ENCODE data around the gene MIB2.

MIB2 gene

DNA sequence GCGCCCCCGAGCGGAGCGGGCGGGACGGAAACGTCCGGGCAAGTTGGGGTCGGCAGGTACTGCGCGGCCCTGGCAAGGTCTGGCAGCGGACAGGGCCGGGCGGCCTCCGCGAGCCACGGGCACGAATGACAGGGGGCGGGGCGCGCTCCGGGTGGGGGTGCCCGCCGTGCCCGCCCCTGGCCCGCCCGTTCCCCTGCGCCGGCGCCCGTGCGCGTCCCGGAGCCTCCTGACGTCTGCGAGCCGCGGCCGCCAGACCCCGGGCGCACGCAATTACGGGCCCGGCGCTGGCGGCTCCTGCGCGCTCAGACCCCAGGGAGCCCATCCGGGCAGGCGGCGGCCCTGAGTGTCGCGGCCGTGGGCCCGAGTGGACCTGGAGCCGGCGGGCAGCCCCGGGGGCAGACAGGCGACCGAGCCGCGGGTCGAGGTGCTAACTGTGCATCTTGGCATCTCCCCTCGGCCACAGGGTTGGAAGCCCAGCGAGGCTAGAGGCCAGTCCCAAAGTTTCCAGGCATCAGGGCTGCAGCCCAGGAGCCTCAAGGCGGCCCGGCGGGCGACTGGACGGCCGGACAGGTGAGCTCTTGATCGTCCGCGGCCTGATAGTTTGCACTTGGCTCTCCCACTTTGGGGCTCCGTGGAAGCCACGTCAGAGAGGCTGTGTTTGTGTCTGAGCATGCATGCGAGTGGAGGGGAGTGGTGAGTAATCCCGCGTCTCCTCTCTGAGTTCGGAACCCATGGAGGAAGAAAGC is 918 bp downstream of the MIB2 start:
- DNase-seq, result peak; percentile 36

DNA sequence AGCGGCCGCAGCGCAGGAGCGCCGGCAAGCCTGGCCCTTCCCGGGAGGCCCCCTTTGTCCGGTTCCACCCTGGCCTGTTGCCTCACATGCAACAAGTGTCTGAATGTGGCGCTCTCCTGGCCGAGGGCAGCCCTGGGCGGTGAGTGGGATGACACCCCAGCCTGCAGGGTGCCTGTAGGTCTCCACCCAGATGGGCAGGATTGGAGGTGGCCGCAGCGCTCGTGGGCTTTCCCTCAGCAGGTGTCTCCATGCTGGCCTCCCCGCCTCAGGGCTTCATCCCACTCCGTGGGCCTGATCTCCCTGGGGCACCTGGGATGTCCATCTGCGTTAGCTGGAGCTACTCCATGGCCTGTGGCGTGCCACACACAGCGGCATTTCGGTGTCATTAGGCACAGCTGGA is 1.5 kb downstream of the MIB2 start:
- no peak for DNase-seq

DNA sequence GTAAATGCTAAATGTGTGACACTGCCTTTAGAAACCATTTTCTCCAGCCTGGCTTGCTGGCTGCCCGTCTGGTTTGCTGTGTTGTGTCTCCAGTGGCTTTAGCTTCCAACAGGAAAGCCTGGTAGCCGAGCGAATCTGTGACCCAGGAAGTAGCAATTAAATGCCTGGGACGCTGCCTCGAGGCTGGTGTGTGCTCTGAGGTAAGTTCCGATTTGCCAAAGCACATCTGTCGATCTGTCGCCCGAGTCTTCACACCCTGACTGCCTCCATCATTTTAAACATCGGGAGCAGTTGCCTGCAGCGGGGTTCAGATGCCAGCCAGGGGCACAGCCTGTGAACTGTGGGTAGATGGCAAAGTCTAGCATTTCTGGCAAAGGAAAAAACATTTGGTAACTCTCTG is 2.2 kb downstream of the MIB2 start:
- no peak for DNase-seq

DNA sequence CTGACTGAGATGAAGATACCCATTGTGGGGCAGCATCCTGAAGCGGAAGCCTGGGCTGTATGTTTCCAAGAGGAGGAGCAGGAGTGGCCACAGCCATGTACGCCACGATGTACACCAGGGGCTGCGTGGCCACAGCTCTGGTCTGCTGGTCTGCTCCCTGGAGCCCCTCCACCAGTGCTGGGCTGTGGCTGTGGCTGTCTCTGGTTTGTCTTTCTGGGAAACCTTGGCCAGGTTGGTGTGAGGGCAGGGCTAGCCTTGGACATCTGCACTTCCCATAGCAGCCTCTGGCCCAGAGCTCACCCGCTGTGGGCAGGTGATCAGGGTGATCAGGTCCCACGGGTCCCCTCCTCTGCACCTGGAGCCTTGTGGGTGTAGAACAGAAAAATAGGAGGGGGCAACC is 2.6 kb downstream of the MIB2 start:
- no peak for DNase-seq

DNA sequence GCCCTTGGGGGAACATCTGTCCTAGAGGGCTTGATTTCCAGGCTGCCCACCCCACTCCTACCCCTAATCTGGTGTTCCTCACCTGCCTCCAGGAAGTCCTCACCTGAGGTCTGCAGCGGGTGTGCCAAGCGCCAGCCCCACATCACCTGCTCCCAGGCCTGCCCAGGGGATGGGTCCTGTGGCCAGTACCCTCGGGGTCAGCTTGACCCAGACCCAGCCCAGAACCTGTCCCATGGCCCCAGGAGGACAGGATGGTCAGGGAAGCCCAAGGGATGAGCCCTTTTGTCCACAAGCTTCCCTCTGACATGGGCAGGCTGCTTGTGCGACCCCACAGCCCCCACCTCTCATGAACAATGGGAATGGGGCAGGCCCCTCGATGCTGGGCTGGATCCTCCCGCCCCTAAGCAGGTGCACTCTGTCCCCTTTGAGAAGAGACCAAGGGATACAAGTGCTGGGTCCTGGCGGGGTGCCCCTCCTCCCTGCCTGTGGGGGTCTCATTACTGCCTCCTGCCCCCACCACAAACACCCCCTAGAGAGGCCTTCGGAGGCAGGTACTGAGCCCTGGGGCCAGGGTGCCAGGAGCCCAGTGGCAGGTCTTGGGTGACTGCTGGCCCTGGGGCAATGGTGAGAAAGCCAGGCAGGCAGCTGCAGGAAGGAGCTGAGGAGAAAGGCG is 3.2 kb downstream of the MIB2 start:
- no peak for DNase-seq

DNA sequence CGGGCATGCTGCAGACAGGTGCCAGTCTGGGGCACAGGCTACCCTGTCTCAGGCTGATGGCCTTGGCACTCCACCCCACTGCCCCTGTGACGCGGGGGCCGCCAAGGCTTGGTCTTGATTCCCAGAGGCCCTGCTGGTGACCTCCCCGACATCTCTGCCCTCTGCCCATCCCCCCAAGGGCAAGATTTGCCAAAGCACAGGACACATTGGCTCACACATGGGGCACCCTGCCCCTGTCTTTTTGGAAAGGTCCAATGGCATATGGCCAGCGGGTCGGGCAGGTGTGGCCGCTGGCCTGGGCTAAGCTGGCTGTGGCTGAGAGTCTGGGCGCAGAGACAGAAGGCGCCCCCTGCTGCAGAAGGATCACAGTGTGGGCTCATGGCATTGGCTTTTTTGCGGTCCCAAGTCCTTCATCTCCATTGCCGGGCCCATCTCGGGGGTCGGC is 4.6 kb downstream of the MIB2 start:
- no peak for DNase-seq

DNA sequence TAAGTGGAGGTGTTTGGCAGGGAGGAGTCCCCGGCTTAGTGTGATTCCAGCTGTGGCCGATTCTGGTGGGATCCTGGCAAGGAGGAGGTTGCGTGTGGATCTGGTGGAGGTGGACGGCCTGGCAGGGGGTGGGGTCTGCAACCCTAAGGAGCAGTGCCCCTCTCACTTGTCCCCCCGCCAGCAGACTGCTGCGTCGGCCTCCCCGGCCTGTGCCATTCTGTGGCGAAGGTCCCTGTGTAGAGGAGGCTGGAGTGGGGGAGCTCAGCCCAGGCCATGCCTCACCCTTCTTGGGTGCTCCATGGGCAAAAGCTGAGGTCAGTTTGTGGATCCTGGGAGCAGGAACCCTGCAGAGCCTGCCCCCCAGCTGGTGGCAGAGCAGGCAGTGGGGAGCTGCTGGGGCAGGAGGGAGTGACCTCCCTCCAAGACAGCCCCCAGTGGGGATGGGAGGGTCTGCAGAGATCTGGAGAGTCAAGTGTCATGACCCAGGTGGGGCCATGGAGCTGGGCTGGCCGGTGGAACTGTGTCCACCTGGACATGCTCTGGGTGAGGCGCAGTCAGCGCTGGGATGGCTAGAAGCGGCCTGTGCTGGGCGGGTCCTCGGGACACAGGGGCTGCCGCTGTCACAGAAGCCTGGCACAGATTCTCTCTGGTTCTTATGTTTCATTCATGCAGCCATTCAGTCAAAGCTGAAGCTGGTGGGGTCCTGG is 5.3 kb downstream of the MIB2 start:
- DNase-seq, result no peak

DNA sequence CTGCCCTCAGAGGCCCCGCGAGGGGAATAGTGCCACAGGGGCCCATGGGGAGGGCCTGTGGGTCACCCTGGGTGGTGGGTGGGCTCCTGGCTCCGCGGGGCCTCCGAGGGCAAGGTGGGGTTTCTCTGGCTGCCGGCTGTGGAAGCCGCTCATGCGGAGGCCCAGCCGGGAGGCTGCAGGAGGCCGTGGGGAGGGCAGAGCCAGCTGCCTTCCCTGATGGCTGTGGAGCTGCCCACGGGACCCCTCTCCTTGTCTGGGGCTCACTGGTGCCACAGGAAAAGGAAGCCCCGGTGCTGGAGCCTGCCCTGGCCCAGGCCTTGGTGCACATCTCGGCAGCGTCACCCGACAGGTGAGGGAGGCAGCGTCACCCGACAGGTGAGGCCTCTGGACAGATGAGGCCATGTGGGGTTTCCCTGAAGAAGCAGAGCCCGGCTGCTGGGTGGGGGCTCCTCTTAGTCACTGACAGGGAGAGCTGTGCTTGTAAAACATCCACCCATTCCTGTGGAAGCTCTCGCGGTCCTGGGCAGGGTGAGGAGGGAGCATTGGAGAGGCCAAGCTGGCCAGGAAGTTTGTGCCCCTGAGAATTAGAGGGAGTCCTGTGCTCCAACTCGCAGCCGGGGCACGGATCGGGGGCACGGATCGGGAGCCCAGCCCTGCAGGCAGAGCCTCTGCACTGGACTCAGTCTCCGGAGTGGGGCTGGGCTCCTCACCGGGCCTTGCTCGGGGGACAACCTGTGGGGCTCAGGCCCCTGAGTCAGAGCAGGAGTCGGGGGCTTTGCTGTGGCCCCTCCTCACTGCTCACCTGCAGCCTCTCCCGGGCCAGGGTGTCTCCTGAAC is 6.1 kb downstream of the MIB2 start:
- DNase-seq, result no peak

DNA sequence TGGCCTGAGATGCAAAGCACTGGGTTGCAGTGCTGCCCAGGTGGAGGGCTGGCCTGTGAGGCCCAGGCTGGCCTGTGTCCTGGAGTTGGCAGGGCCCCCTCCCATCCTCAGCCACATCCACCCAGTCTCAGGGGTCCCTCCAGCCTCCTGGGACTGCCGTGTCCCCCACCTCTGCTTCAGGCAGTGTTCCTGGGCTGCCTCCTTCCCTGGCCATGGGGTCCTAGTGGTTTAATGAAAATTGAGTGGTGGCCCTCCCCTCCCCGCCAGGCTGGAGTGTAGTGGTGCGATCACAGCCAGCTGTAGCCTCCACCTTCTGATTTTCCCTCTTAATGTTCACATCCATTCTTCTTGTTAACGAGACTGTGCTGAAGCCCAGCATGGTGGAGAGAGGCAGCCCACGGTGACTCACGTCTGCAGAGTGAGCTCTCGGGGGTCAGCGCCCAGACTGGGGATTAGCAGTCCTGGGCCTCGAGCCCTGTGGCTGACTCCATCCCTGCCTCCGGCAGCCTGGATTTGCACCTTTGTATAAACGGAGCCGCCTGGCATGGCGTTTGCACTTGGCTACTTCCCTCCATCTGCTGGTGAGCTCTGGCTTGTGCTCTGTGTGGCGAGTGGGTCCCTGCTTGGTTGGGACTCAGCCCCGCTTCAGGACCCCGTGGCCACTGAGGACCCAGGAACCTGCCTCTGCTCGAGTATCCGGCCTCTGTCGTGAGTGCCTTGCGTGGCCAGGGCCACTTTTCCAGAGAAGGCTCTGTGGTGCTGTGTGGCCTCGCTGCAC is 6.9 kb downstream of the MIB2 start:
- no peak for DNase-seq

DNA sequence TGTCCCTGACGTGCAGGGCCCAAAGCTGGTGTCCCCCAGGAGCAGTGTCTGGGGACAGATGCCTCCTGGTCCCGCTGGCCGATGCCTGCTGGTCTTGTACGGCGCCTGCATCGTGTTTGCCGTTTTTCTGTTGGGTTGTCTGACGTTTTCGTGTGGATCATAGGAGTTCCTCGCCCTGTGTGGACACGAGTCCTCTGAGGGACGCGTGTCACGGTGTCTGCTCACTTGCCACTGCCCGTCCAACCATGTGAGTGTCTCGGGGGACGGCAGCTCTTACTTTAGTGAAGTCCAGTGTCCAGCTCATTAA is 7.4 kb downstream of the MIB2 start:
- no peak for DNase-seq

DNA sequence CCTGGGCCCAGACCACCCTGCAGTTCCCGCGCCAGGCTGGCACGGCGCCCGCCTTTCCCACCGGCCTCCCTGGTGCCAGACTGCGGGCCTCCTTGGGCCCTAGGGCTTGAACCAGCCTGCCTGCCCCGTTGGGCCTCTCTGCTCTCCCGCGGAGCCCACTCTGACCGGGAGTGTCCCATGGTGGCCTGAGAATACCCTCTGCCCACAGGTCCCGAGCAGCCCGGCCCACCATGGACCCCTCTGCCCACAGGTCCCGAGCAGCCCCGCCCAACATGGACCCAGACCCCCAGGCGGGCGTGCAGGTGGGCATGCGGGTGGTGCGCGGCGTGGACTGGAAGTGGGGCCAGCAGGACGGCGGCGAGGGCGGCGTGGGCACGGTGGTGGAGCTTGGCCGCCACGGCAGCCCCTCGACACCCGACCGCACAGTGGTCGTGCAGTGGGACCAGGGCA is 7.9 kb downstream of the MIB2 start:
- DNase-seq, result no peak

DNA sequence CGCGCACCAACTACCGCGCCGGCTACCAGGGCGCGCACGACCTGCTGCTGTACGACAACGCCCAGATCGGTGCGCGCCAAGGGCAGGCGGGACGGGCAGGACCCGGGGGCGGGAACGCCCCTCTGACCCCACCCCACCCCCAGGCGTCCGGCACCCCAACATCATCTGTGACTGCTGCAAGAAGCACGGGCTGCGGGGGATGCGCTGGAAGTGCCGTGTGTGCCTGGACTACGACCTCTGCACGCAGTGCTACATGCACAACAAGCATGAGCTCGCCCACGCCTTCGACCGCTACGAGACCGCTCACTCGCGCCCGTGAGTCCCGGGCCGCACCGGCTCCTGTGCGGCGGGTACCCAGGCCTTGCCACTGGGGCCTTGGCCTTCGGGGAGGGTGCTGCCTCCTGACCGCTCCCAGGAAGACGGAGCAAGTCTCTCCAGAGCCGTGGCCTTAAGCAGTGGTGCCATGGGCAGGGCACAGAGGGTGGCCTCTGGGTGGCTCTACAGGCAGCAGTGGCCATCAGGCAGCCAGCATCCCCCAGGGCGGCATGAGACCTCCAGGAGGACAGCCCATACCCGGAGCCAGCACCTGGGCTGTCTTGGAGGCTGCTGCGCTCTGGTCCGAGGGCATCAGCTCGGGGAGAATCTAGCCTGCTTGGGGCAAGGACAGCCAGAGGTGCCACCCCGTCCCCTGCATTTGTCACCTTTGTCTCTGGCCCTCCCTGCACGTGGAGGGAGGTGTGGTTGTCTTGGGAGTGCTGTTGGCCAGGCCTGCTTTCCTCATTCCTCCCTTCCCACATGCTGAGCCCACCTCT is 8.5 kb downstream of the MIB2 start:
- DNase-seq, result no peak

DNA sequence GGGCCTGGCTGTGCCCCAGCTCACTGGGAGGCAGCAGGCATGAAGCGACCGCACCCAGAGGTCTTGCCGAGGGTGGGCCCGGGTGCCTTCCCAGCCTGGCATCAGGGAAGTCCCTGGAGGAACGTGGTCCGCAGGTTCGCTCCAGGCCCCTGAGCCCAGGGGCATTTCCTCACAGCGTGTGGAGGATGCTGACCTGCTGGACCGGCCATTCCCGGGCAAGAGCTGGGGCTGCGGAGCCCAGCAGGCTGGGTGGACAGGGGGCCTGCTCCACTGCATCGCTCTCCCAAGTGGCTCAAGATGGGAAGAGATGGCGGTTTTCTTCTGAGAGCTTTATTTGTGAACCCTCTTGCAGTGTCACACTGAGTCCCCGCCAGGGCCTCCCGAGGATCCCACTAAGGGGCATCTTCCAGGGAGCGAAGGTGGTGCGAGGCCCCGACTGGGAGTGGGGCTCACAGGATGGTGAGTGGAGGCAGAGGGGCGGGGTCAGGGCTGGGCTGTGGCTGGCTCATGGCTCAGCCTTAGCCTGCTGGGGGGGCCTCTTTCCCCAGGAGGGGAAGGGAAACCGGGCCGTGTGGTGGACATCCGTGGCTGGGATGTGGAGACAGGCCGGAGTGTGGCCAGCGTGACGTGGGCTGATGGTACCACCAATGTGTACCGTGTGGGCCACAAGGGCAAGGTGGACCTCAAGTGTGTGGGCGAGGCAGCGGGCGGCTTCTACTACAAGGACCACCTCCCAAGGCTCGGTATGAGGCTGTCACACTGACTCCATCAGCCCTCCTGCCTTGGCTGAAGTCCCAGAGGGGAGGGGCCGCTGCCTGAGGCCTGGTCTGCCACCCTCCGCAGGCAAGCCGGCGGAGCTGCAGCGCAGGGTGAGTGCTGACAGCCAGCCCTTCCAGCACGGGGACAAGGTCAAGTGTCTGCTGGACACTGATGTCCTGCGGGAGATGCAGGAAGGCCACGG is 9.4 kb downstream of the MIB2 start:
- DNase-seq, result no peak

DNA sequence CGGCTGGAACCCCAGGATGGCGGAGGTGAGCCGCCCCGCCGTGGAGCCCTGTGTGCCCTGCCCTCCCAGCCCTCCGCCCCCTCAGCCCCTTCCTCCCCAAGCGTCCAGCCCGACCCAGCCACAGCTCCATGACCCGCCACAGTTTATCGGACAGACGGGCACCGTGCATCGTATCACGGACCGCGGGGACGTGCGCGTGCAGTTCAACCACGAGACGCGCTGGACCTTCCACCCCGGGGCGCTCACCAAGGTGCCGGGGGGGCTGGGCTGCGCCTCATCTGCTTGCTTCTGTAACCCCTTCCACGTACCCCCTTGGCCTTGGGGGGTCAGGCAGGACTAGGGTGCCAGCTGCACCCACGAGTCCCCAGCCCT is 10.1 kb downstream of the MIB2 start:
- DNase-seq, result no peak

DNA sequence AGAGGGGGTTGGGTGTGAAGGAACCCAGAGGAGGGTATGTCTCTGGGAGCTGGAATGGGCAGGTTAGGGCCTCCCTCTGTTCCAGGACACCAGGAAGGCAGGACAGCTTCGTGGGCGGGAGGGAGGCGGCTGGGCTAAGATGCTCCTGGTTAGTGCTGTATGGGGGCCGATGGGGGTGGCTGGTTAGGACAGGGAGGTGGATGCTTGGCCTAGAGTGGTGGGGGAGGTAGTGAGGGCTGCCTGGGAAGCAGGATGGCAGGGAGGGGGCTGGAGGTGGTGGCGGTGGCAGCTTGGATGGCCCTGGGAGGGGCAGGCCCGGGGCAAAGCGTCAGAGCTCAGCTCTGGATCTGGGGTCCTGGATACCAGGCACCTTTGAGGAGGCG is 10.5 kb downstream of the MIB2 start:
- DNase-seq, result no peak

DNA sequence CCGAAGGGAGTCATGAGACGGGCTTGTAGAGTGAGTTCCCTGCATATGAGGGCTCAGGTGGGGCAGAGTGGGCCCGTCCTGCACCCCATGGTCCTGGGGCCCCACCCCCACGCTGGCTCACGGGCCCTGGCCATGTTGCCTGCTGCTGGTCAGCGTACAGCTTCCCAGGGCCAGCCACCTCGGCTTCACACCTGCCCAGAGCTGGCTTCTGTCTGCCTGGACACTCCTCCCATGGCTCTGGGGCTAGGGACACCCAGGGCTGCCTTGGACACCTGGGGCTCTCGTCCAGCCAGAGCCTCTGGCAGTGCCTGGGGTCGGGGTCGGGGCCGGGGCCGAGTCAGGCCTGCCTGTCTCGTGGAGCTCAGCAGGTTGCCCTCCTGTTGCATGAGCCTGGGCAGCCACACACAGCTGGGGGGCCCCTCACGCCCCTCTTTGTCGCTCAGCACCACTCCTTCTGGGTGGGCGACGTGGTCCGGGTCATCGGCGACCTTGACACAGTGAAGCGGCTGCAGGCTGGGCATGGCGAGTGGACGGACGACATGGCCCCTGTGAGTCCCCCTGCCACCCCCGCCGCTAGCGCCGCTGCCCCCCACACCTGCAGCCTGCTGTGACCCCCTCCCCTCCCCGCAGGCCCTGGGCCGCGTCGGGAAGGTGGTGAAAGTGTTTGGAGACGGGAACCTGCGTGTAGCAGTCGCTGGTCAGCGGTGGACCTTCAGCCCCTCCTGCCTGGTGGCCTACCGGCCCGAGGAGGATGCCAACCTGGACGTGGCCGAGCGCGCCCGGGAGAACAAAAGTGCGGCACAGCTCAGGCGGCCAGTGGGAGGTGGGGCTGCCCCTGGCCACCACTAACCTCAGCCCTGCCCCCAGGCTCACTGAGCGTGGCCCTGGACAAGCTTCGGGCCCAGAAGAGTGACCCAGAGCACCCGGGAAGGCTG is 11.2 kb downstream of the MIB2 start:
- no peak for DNase-seq

DNA sequence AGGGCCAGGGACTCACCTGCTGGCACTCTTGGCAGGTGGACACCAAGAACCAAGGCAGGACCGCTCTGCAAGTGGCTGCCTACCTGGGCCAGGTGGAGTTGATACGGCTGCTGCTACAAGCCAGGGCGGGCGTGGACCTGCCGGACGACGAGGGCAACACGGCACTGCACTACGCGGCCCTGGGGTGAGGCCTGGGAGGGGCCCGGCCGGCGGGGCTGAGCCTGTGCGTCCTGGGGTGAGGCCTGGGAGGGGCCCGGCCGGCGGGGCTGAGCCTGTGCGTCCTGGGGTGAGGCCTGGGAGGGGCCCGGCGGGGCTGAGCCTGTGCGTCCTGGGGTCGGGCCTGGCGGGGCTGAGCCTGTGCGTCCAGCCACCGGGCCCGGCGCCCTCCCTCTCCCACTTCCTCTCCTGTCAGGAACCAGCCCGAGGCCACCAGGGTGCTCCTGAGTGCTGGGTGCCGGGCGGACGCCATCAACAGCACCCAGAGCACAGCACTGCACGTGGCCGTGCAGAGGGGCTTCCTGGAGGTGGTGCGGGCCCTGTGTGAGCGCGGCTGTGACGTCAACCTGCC is 12.0 kb downstream of the MIB2 start:
- no peak for DNase-seq

DNA sequence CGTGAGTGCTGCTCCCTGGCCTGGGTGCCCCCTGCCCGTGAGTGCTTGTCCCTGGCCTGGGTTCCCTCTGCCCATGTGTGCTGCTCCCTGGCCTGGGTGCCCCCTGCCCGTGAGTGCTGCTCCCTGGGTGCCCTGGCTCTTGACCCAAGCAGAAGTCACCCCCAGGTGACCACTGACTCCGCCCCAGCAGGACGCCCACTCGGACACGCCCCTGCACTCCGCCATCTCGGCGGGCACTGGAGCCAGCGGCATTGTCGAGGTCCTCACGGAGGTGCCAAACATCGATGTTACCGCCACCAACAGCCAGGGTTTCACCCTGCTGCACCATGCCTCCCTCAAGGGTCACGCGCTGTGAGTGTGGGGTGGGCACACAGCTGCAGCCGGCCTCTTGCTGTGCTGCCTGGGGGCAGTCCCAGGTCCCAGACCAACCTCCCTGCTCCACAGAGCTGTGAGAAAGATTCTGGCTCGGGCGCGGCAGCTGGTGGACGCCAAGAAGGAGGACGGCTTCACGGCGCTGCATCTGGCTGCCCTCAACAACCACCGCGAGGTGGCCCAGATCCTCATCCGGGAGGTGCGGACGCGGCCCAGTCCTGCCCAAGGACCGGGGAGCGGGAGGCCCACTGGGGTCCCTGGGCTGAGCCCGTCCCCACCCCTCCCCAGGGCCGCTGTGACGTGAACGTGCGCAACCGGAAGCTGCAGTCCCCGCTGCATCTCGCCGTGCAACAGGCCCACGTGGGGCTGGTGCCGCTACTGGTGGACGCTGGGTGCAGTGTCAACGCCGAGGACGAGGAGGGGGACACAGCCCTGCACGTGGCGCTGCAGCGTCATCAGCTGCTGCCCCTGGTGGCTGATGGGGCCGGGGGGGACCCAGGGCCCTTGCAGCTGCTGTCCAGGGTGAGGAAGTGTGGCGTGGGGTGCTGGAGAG is 12.8 kb downstream of the MIB2 start:
- DNase-seq, result no peak

Measured in EL (cell line).